A549 (cell line): ENCODE results near the gene NKX2-8. TPM values are rescaled to one million over a fixed set of nuclear protein-coding genes. Genes with fewer than 3 reads are reported as not detected.

Source experiments
- ATAC-seq, 2 experiments: fragments of 200-7000 bp in 1 of 2; fragments of >200 bp in 1 of 2; cut with Nextera tagmentation in 1 of 2; cut with Tn5 transposase in 1 of 2; 3 replicates each; pipeline versions ENCODE4 v1.8.0 to v1.9.1; 2018 to 2020; ENCODE audit warnings: mild to moderate bottlenecking in 1 of 2, moderate library complexity in 1 of 2
- CTCF ChIA-PET: fragments of 300-600 bp; sonication (Branson Sonifier 250); formaldehyde crosslinking; extraction: SDS; loops from one replicate; lab custom pipeline; 2021; ENCODE audit warnings: antibody characterized with exemption, inconsistent platforms; lab: Yijun Ruan, JAX
- POLR2A ChIA-PET: fragments of 350-600 bp; formaldehyde crosslinking; extraction: SDS; loops from one replicate; lab custom pipeline; 2021; ENCODE audit warnings: antibody characterized with exemption, inconsistent platforms; lab: Yijun Ruan, JAX
- DNase-seq, 2 experiments: peaks; one replicate each; pipeline versions ENCODE4 v3.0.0 to v3.0.0-alpha.2; 2011 to 2016; ENCODE audit warnings: low read depth in 1 of 2, low spot score in 1 of 2
- FAIRE-seq: peaks from 2 replicates; lab custom pipeline; 2011; peaks lifted over from hg19 to GRCh38; lab: Jason Lieb, UNC
- H3K27ac ChIP-seq, 2 experiments: fragments of >200 bp; sonication (Bioruptor Twin); formaldehyde crosslinking; 3 replicates each; pipeline ENCODE4 v1.5.1; 2016 to 2017
- H3K4me1 ChIP-seq: fragments of >200 bp; sonication (Bioruptor Twin); formaldehyde crosslinking; 3 replicates; pipeline ENCODE4 v1.6.1; 2016
- H3K4me2 ChIP-seq: fragments of >200 bp; sonication (Bioruptor Twin); formaldehyde crosslinking; 3 replicates; pipeline ENCODE4 v1.6.1; 2016
- H3K4me3 ChIP-seq: fragments of >200 bp; sonication (Bioruptor Twin); formaldehyde crosslinking; 3 replicates; pipeline ENCODE4 v1.5.1; 2016
- H3K9me3 ChIP-seq: fragments of >200 bp; sonication (Bioruptor Twin); formaldehyde crosslinking; 3 replicates; pipeline ENCODE4 v1.6.1; 2016
- CBX2 ChIP-seq: fragments of 200-600 bp; sonication (generic); IDR thresholded peaks from 2 replicates; pipeline ENCODE4 v1.6.1; 2016; ENCODE audit warnings: low read depth, mild to moderate bottlenecking, borderline replicate concordance
- CHD2 ChIP-seq: fragments of 150-350 bp; IDR thresholded peaks from 2 replicates; pipeline ENCODE4 v1.6.1; 2014; ENCODE audit warnings: low read length; ENCODE audit not compliant: partially characterized antibody
- EHMT2 ChIP-seq: fragments of 200-600 bp; sonication (generic); IDR thresholded peaks from 2 replicates; pipeline ENCODE4 v1.6.1; 2016; ENCODE audit warnings: antibody characterized with exemption, low read depth, mild to moderate bottlenecking, moderate library complexity
- FOXS1 ChIP-seq: fragments of 250-450 bp; sonication (Bioruptor Pico); IDR thresholded peaks from 2 replicates; pipeline ENCODE4 v1.5.0; 2020; ENCODE audit warnings: mild to moderate bottlenecking, moderate library complexity
- HDAC2 ChIP-seq: fragments of 200-600 bp; sonication (generic); IDR thresholded peaks from 2 replicates; pipeline ENCODE4 v1.6.1; 2016
- HEYL ChIP-seq: fragments of 250-450 bp; sonication (Bioruptor Pico); IDR thresholded peaks from 2 replicates; pipeline ENCODE4 v1.8.0; 2021; ENCODE audit warnings: mild to moderate bottlenecking, moderate library complexity
- HOXA7 ChIP-seq: fragments of 250-450 bp; sonication (Bioruptor Pico); IDR thresholded peaks from 2 replicates; pipeline ENCODE4 v1.5.0; 2020; ENCODE audit warnings: mild to moderate bottlenecking, moderate library complexity
- HOXB13 ChIP-seq: fragments of 250-450 bp; sonication (Bioruptor Pico); IDR thresholded peaks from 2 replicates; pipeline ENCODE4 v1.5.0; 2020; ENCODE audit warnings: low read depth, mild to moderate bottlenecking, moderate library complexity
- JUN ChIP-seq, 2 experiments: fragments of >200 bp; sonication (Bioruptor Twin); formaldehyde crosslinking; IDR thresholded peaks; 2 replicates in 1 of 2; 3 replicates in 1 of 2; pipeline ENCODE4 v1.6.1; 2016 to 2017
- MAFK ChIP-seq: fragments of 450-650 bp; IDR thresholded peaks from 2 replicates; pipeline ENCODE4 v1.6.1; 2014; ENCODE audit not compliant: partially characterized antibody
- NFE2L2 ChIP-seq: fragments of 150-350 bp; conservative IDR thresholded peaks from 2 replicates; pipeline ENCODE4 v1.6.1; 2014; ENCODE audit warnings: low read length
- NPAS2 ChIP-seq: fragments of 250-450 bp; sonication (Bioruptor Pico); IDR thresholded peaks from 2 replicates; pipeline ENCODE4 v1.8.0; 2022; ENCODE audit warnings: mild to moderate bottlenecking, moderate library complexity, borderline replicate concordance
- NR3C1 ChIP-seq: fragments of >200 bp; sonication (Bioruptor Twin); formaldehyde crosslinking; IDR thresholded peaks from 3 replicates; pipeline ENCODE4 v1.6.1; 2017
- RAD21 ChIP-seq, 2 experiments: fragments of >200 bp in 1 of 2; sonication (Bioruptor Twin) in 1 of 2; formaldehyde crosslinking in 1 of 2; IDR thresholded peaks in 1 of 2; conservative IDR thresholded peaks in 1 of 2; 2 replicates in 1 of 2; 3 replicates in 1 of 2; pipeline ENCODE4 v1.6.1; 2012 to 2018; ENCODE audit warnings: inconsistent platforms in 1 of 2
- ZFP36 ChIP-seq: fragments of 450-650 bp; IDR thresholded peaks from 2 replicates; pipeline ENCODE4 v1.6.1; 2014; ENCODE audit warnings: borderline replicate concordance; ENCODE audit not compliant: partially characterized antibody
- ZSCAN20 ChIP-seq: fragments of 250-450 bp; sonication (Bioruptor Pico); IDR thresholded peaks from 2 replicates; pipeline ENCODE4 v1.8.0; 2022; ENCODE audit warnings: mild to moderate bottlenecking, moderate library complexity
- WGBS: methylation state at CpG from one replicate; pipeline ENCODE4 v1.1.6; 2017; ENCODE audit errors: missing lambda C conversion rate; 5-methylcytosine and 5-hydroxymethylcytosine counted together
- polyA plus RNA-seq, 4 experiments: library from polyadenylated mRNA; depleted of rRNA in 3 of 4; stranded (reverse); fragments of >200 nt; fragmentation: RNase III in 1 of 4; extraction: RNeasy Plus Mini Kit Qiagen cat#74134 plus additional on column Dnase treatment in 1 of 4; gene quantifications; 2 replicates in 3 of 4; 3 replicates in 1 of 4; pipeline ENCODE4 v1.2.3, GENCODE V29; 2011 to 2017
- TF ChIP-seq, protein P1 (sequence below): fragments of 150-350 bp; IDR thresholded peaks from 2 replicates; pipeline ENCODE4 v1.6.1; 2014; ENCODE audit warnings: low read depth, mild to moderate bottlenecking, low read length
- TF ChIP-seq, protein P2 (sequence below): fragments of >200 bp; sonication (Bioruptor Twin); formaldehyde crosslinking; IDR thresholded peaks from 3 replicates; pipeline ENCODE4 v1.5.1; 2016
- TF ChIP-seq, protein P3 (sequence below): IDR thresholded peaks from 2 replicates; pipeline ENCODE4 v1.6.1; 2012

The NKX2-8 gene
- polyA plus RNA-seq, 2 of the 4 experiments (the other 2 are of a cell fraction), result 0.58 to 0.68 TPM

DNA sequence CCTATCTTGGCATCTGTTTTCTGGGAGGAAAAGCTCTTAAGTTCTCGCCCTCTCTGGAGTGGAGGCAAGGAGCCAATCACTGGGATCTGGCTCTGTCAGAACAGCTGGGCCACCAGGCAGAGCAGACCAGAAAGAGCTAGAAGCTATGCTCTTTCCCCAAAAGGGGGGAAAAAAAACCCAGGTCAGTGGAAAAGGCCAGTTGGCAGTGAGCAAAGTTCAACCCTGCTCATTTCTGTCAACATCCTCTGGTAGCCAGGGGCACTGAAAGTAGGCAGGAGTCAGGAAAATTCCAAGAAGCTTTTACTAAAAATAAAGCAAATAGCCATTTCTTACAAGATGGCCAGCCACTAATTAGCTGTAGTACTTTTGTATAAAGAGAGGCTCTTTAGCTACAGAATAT is 42.6 kb upstream of the NKX2-8 start (continued):
- TF ChIP-seq HOXA7 (CRISPR knock-in tag) (no peak), CBX2 (no peak)

DNA sequence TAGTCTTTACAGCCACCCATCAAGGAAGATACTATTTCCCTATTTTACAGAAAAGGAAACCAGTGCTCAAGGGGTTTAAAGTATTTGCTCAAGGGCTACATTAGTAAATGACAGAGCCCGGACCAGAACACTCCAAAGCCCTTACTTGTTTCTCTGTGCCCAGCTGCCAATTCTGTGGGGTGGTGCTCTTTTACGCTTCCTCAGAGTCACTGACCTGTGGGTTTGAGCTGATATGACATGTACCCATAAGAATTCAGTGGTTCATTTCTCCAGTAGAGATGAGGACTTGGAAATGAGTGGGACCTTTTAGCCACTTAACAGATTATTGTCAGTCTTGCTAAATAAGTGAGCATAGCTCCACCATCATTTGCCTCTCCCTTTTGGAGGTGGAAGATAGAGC is 37.4 kb upstream of the NKX2-8 start:
- no peak overlapping the region for H3K4me3 ChIP-seq
- no peak for FAIRE-seq
- no peak overlapping the region for H3K4me2 ChIP-seq
- no peaks in the 10 kb centered on the region for H3K9me3 ChIP-seq
- ChIA-PET POLR2A (no interaction called here), CTCF (no interaction called here)
- TF ChIP-seq FOXS1, result no peak
- TF ChIP-seq HOXA7 (CRISPR knock-in tag), result no peak
- TF ChIP-seq RAD21 (conservative IDR thresholded peaks at IDR 0.05 in 1 of 2, IDR thresholded peaks at IDR 0.05 in 1 of 2), result no peak
- no peak for TF ChIP-seq EHMT2
- TF ChIP-seq JUN (IDR thresholded peaks at IDR 0.05), result no peak
- ATAC-seq, result no peak
- no peak for DNase-seq
- WGBS, result 21% methylated on average over 2 of the region's 2 CpGs
- no peak overlapping the region for H3K27ac ChIP-seq
- H3K4me1 ChIP-seq, result no peaks in the 10 kb centered on the region

DNA sequence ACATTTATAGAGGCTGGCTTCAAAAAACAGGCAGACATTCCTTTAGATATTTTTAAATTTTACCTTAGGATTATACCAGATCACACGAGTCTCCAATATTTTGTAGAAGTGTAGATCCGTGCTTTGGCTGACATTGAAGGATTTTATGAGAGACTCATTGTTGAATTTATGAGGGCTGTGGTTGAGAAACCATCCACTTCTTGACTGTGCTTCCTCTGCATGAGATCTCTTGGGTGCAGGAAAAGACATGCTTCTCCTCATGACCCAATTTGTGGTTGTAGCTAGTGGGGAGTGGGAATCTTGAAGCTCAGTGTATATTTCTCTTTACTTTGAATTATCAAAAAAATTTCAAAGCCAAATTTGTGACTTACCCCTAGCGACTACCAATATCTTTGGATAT is 36.7 kb upstream of the NKX2-8 start:
- ChIA-PET POLR2A (no interaction called here), CTCF (no interaction called here)
- FAIRE-seq, result no peak
- H3K9me3 ChIP-seq, result no peaks in the 10 kb centered on the region
- no peak overlapping the region for H3K4me2 ChIP-seq
- no peak overlapping the region for H3K4me3 ChIP-seq
- WGBS, result 10% methylated on average over 3 of the region's 3 CpGs
- no peak for DNase-seq
- no peak for TF ChIP-seq HOXB13 (CRISPR knock-in tag)
- TF ChIP-seq, all 56 proteins: peak for 0
- no peak overlapping the region for H3K27ac ChIP-seq
- no peaks in the 10 kb centered on the region for H3K4me1 ChIP-seq
- ATAC-seq, result no peak

DNA sequence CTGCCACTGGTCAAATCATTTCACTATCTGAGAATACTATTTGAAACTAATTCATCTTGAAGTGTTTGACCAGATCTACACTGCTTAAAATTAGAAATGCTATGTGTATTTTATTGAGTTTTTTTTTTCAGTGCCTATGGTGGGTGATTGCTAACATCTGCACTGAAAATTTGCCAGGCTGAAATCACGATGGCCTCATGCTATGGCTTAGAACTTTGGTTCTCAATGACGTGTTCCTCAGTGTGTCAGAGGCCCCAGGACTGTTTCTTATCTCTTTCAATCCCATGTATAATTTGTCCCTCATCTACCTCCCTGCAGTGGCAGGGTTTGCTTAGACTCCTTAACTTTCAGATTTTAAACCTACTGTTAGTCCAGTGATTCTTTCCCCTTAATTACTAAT is 36.2 kb upstream of the NKX2-8 start:
- no peak overlapping the region for H3K4me3 ChIP-seq
- no peak overlapping the region for H3K27ac ChIP-seq
- H3K9me3 ChIP-seq, result no peaks in the 10 kb centered on the region
- POLR2A ChIA-PET, result no interaction called here
- DNase-seq, result no peak
- no peaks in the 10 kb centered on the region for H3K4me1 ChIP-seq
- ATAC-seq, result no peak
- no peak for TF ChIP-seq CBX2
- TF ChIP-seq NFE2L2, result no peak
- TF ChIP-seq ZFP36, result no peak
- TF ChIP-seq ZSCAN20, result no peak
- TF ChIP-seq HOXA7 (CRISPR knock-in tag), result no peak
- no peak for TF ChIP-seq MAFK
- TF ChIP-seq, protein P1, sequence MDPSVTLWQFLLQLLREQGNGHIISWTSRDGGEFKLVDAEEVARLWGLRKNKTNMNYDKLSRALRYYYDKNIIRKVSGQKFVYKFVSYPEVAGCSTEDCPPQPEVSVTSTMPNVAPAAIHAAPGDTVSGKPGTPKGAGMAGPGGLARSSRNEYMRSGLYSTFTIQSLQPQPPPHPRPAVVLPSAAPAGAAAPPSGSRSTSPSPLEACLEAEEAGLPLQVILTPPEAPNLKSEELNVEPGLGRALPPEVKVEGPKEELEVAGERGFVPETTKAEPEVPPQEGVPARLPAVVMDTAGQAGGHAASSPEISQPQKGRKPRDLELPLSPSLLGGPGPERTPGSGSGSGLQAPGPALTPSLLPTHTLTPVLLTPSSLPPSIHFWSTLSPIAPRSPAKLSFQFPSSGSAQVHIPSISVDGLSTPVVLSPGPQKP, result no peak
- TF ChIP-seq, protein P2, sequence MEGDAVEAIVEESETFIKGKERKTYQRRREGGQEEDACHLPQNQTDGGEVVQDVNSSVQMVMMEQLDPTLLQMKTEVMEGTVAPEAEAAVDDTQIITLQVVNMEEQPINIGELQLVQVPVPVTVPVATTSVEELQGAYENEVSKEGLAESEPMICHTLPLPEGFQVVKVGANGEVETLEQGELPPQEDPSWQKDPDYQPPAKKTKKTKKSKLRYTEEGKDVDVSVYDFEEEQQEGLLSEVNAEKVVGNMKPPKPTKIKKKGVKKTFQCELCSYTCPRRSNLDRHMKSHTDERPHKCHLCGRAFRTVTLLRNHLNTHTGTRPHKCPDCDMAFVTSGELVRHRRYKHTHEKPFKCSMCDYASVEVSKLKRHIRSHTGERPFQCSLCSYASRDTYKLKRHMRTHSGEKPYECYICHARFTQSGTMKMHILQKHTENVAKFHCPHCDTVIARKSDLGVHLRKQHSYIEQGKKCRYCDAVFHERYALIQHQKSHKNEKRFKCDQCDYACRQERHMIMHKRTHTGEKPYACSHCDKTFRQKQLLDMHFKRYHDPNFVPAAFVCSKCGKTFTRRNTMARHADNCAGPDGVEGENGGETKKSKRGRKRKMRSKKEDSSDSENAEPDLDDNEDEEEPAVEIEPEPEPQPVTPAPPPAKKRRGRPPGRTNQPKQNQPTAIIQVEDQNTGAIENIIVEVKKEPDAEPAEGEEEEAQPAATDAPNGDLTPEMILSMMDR, result no peak
- no peak for TF ChIP-seq NPAS2 (CRISPR knock-in tag)
- no peak for TF ChIP-seq HEYL (CRISPR knock-in tag)
- no peak for TF ChIP-seq CHD2
- no peak for TF ChIP-seq NR3C1
- no peak for TF ChIP-seq HDAC2
- TF ChIP-seq, protein P3, sequence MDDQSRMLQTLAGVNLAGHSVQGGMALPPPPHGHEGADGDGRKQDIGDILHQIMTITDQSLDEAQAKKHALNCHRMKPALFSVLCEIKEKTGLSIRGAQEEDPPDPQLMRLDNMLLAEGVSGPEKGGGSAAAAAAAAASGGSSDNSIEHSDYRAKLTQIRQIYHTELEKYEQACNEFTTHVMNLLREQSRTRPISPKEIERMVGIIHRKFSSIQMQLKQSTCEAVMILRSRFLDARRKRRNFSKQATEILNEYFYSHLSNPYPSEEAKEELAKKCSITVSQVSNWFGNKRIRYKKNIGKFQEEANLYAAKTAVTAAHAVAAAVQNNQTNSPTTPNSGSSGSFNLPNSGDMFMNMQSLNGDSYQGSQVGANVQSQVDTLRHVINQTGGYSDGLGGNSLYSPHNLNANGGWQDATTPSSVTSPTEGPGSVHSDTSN, result no peak
- no peak overlapping the region for H3K4me2 ChIP-seq
- WGBS, result 4% methylated on average over 2 of the region's 2 CpGs
- CTCF ChIA-PET, result interaction anchor here (0.7 to 2.6 kb wide), 4 partner anchors 8 to 65 kb away, joined by 3 to 10 read pairs (median 6); no protein-coding TSS in a partner anchor
- no peak for FAIRE-seq
